Fibroblast of pulmonary artery (primary cell): ENCODE measurements around the gene HTRA3.

Experiments used
- DNase-seq: peaks from one replicate; pipeline ENCODE4 v3.0.0-alpha.2; 2010; ENCODE audit warnings: low read depth
- H3K4me3 ChIP-seq: replicated peaks from 2 replicates; pipeline ENCODE4 v1.5.1; 2011; ENCODE audit warnings: low read depth, mild to moderate bottlenecking, control low read depth, low read length, moderate library complexity
- CTCF ChIP-seq: IDR thresholded peaks from 2 replicates; pipeline ENCODE4 v1.5.1; 2011; ENCODE audit warnings: mild to moderate bottlenecking, control low read depth, low read length, inconsistent platforms; ENCODE audit errors: missing control alignments

The HTRA3 gene

GRCh38 chr4:8239661-8240060, 29.9 kb upstream of the HTRA3 start:
- DNase-seq, result no peak
- no peak for TF ChIP-seq CTCF
- no peak overlapping the region for H3K4me3 ChIP-seq

- TF ChIP-seq CTCF, result no peak
- no peak overlapping the region for H3K4me3 ChIP-seq
- no peak for DNase-seq
These were observed 29.1 kb upstream of the HTRA3 start for GRCh38 chr4:8240211-8241041.

GRCh38 chr4:8241211-8241779, 28.3 kb upstream of the HTRA3 start:
- no peak for DNase-seq
- no peak overlapping the region for H3K4me3 ChIP-seq
- no peak for TF ChIP-seq CTCF

GRCh38 chr4:8241895-8242696, 27.5 kb upstream of the HTRA3 start:
- H3K4me3 ChIP-seq, result no peak overlapping the region
- peak; percentile 90 for DNase-seq
- peak; percentile 88 for TF ChIP-seq CTCF

- no peak overlapping the region for H3K4me3 ChIP-seq
- TF ChIP-seq CTCF, result no peak
- no peak for DNase-seq
These were observed 26.6 kb upstream of the HTRA3 start for GRCh38 chr4:8242782-8243560.

- no peak for DNase-seq
- no peak overlapping the region for H3K4me3 ChIP-seq
- TF ChIP-seq CTCF, result no peak
These were observed 25.4 kb upstream of the HTRA3 start for GRCh38 chr4:8244001-8244757.
